Ectodermal cell (in vitro differentiated cells): ENCODE data around the gene CATSPERD.
"Not testable (repeated sequence)": the region's sequence is repeated elsewhere in the genome, so short reads cannot be mapped to it uniquely, and the experiment has no call there.

Experiments
- H3K27ac ChIP-seq: 2 replicates; pipeline ENCODE4 v1.7.0; 2013; ENCODE audit warnings: mild to moderate bottlenecking, low read depth, low read length; ENCODE audit not compliant: insufficient read depth, poor library complexity, severe bottlenecking
- H3K27me3 ChIP-seq: 2 replicates; pipeline ENCODE4 v1.7.0; 2013; ENCODE audit warnings: mild to moderate bottlenecking, low read length; ENCODE audit not compliant: insufficient read depth, control insufficient read depth, poor library complexity, severe bottlenecking
- H3K36me3 ChIP-seq: one replicate; pipeline ENCODE4 v1.7.0; 2013; ENCODE audit warnings: low read length; ENCODE audit not compliant: control insufficient read depth, insufficient read depth
- H3K4me1 ChIP-seq: one replicate; pipeline ENCODE4 v1.7.0; 2013; ENCODE audit warnings: low read length; ENCODE audit not compliant: control insufficient read depth, insufficient read depth
- H3K4me3 ChIP-seq: 2 replicates; pipeline ENCODE4 v1.7.0; 2013; ENCODE audit warnings: low read depth, low read length, control low read depth; ENCODE audit not compliant: insufficient read depth
- H3K9me3 ChIP-seq: 2 replicates; pipeline ENCODE4 v1.7.0; 2013; ENCODE audit warnings: mild to moderate bottlenecking, low read length, moderate library complexity; ENCODE audit not compliant: control insufficient read depth
- WGBS, 2 experiments: methylation state at CpG; one replicate each; pipeline ENCODE4 v1.1.7; 2013; ENCODE audit warnings: missing lambda C conversion rate in 2 of 2; 5-methylcytosine and 5-hydroxymethylcytosine counted together

Gene CATSPERD

GRCh38 chr19:5714816-5715215, 5.6 kb upstream of the CATSPERD start:
- H3K27ac ChIP-seq, result no peak overlapping the region
- H3K4me3 ChIP-seq, result no peak overlapping the region
- 94% methylated on average over 10 of the region's 10 CpGs for WGBS, 2 experiments
- no peaks in the 10 kb centered on the region for H3K27me3 ChIP-seq
- peaks cover 8% of the 10 kb centered on the region for H3K4me1 ChIP-seq
- peaks cover 38% of the 10 kb centered on the region for H3K36me3 ChIP-seq
- H3K9me3 ChIP-seq, result no peaks in the 10 kb centered on the region

DNA sequence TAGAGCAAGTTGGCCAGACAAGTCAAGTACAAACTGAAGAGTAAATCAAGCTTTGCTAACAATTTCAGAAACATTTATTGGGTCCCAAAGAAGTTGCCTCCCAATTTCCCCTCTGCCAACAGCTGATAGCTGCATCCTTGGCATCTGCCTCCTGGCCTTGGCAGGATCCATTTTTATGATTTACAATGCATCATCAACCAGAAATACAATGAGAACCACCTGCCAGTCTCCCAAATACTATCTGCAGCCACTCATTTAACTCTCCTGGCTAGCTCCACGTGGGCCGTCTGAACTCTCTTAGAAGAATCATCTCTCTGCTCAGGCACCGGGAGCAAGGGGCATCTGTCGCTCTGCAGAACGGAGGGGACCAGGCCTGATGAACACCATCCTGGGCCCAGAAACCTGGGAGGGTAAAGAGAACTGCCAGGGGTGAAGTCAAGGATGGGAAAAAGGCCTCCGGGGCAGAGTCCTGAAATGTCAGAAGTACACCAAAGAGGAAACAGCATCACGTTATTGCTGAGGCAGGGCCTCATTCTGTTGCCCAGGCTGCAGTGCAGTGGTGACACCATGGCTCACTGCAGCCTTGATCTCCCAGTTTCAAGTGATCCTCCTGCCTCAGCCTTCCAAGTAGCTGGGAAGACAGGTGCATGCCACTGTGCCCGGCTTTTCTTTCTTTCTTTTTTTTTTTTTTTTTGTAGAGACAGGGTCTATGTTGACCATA, 3.1 kb upstream of the CATSPERD start:
- H3K27ac ChIP-seq, result no peak overlapping the region
- no peak overlapping the region for H3K4me3 ChIP-seq
- no peaks in the 10 kb centered on the region for H3K27me3 ChIP-seq
- H3K9me3 ChIP-seq, result no peaks in the 10 kb centered on the region
- 96 to 97% methylated on average over 8 of the region's 8 CpGs for WGBS, 2 experiments
- H3K4me1 ChIP-seq, result peaks cover 8% of the 10 kb centered on the region
- H3K36me3 ChIP-seq, result peaks cover 18% of the 10 kb centered on the region

GRCh38 chr19:5718037-5718578, 2.3 kb upstream of the CATSPERD start:
- Histone ChIP-seq H3K9me3 (no peaks in the 10 kb centered on the region), H3K36me3 (peaks cover 12% of the 10 kb centered on the region), H3K27ac (no peak overlapping the region), H3K27me3 (no peaks in the 10 kb centered on the region), H3K4me3 (peak overlapping the region; percentile 73), H3K4me1 (peaks cover 8% of the 10 kb centered on the region)
- WGBS, 2 experiments, result 86 to 90% methylated on average over 14 of the region's 14 CpGs

DNA sequence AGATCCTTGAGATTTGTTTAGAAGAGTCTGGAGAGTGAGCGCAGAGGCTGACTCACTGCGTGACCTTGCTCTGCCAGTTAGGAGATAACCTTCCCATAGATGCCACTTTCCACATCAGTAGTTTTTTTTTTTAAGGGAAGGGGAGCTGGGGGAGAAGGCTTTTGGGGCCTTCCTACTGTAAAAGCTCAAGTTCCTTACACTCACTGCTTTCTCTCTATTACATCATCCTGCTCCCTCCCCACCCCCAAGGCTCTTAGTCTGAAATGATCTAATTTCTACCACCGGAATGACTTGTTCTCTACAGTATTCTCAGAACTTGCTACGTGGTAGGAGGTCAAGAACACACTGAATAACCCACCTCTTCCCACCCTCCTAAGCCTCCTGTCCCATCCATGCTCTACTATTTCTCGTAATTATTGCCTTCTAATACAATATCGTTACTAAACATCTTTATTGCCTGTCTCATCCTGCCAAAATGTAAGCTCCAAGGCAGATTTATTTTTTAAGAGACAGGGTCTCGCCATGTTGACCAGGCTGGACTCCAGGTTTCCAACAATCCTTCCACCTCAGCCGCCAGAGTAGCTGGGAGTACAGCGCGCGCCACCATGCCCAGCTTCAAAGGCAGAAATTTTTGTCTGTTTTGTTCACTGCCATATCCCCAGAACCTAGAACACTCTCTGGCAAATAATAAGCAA, 1.7 kb upstream of the CATSPERD start:
- peaks cover 8% of the 10 kb centered on the region for H3K4me1 ChIP-seq
- no peak overlapping the region for H3K27ac ChIP-seq
- peaks cover 10% of the 10 kb centered on the region for H3K36me3 ChIP-seq
- H3K9me3 ChIP-seq, result no peaks in the 10 kb centered on the region
- peak overlapping the region; percentile 73 for H3K4me3 ChIP-seq
- WGBS, 2 experiments, result 13 to 33% methylated on average over 9 to 11 of the region's 11 CpGs
- H3K27me3 ChIP-seq, result no peaks in the 10 kb centered on the region

DNA sequence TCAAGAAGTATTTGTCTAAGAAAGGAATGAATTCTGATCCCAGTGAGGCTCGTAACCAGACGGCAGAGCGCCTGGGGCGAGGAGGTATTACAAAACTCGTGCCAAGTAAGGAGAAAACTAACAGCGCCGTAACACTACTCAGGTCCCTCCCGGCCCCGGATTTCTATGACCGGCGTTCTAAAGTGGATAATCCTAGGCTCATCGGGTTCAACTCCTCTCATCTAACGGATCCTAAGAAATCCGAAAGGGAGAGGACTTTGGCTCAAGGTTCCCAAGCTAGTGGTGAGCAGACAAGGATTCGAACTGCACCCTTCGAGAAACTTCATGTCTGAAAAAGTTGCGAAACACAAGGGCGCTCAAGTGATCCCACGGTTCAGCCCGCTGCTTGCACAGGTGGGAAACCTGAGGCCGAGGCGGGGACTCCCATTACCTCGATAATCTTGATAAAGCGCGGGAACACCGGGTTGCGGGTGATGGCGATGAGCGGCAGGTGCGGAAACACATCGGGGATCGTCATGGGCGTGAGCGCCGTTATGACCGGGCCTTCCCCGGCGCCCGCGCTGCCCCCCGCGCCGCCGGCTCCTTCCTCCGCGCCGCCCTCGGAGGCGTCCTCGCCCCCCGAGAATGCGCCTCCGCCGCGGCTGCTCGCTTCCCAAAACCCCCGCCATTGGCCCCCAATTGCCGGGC, 1.0 kb upstream of the CATSPERD start:
- Histone ChIP-seq H3K36me3 (peaks cover 6% of the 10 kb centered on the region), H3K4me1 (peaks cover 8% of the 10 kb centered on the region), H3K9me3 (no peaks in the 10 kb centered on the region), H3K4me3 (peak overlapping the region; percentile 73), H3K27me3 (no peaks in the 10 kb centered on the region), H3K27ac (peak overlapping the region; percentile 76)
- WGBS, 2 experiments, result 1% methylated on average over 58 of the region's 58 CpGs

DNA sequence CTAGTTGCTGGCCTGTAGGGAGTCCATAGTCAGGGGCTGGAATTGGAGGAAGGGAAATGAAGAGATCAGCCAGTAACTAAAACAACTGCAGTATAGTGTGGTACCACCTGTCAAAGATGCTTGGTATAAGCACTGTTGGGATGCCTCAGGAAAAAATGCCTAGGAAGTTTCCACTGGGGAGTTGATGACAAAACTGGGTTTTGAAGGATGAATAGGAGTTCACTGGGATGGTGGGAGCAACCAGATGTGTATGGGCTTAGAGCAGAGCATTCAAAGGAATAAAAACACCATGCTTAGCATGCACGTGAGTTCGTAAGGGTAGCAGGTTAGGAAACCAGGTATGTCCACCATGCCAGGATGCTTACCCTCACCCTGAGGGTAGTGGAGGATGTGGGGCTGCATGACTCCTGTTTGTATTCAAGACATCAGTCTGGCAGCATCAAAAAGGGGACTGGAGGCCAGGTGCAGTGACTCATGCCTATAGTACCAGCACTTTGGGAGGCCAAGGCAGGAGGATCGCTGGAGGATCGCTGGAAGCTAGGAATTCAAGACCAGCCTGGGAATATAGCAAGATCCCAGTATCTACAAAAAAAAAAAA, 7.1 kb downstream of the CATSPERD start:
- WGBS, 2 experiments, result 84 to 90% methylated on average over 4 of the region's 4 CpGs
- no peak overlapping the region for H3K4me3 ChIP-seq
- H3K4me1 ChIP-seq, result no peaks in the 10 kb centered on the region

GRCh38 chr19:5733172-5733571, 12.7 kb downstream of the CATSPERD start:
- 76 to 77% methylated on average over 2 of the region's 2 CpGs for WGBS, 2 experiments

More for the DNA sequence above, 7.1 kb downstream of the CATSPERD start:
- H3K9me3 ChIP-seq, result no peaks in the 10 kb centered on the region
- H3K36me3 ChIP-seq, result no peaks in the 10 kb centered on the region
- H3K27me3 ChIP-seq, result peaks cover 3% of the 10 kb centered on the region
- H3K27ac ChIP-seq, result no peak overlapping the region

GRCh38 chr19:5738423-5738822, 18.0 kb downstream of the CATSPERD start:
- WGBS, 2 experiments, result 89% methylated on average over 8 of the region's 8 CpGs
- Histone ChIP-seq H3K4me1 (no peaks in the 10 kb centered on the region), H3K9me3 (no peaks in the 10 kb centered on the region), H3K4me3 (no peak overlapping the region), H3K27me3 (no peaks in the 10 kb centered on the region), H3K27ac (no peak overlapping the region), H3K36me3 (no peaks in the 10 kb centered on the region)

More at GRCh38 chr19:5733172-5733571, 12.7 kb downstream of the CATSPERD start:
- H3K9me3 ChIP-seq, H3K4me1 ChIP-seq, H3K27ac ChIP-seq, H3K36me3 ChIP-seq, H3K27me3 ChIP-seq, H3K4me3 ChIP-seq: not testable (repeated sequence)

DNA sequence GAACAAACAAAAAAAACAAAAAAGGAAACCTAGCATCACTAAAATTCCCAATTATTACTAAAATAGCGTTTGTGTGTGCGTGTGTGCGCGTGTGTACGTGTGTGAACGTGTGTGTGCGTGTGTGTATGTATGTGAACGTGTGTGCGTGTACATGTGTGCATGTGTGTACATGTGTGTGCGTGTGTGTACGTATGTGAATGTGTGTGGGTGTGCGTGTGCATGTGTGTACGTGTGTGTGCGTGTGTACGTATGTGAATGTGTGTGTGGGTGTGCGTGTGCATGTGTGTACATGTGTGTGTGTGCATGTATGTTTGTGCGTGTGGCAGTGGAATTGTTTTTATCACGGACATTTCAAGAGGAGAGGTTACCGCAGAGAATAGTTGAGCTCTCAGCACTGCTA, 21.6 kb downstream of the CATSPERD start:
- H3K27me3 ChIP-seq, result no peaks in the 10 kb centered on the region
- no peak overlapping the region for H3K27ac ChIP-seq
- H3K4me3 ChIP-seq, result no peak overlapping the region
- H3K36me3 ChIP-seq, result no peaks in the 10 kb centered on the region
- no peaks in the 10 kb centered on the region for H3K4me1 ChIP-seq
- no peaks in the 10 kb centered on the region for H3K9me3 ChIP-seq
- WGBS, 2 experiments, result 88 to 92% methylated on average over 19 of the region's 19 CpGs

DNA sequence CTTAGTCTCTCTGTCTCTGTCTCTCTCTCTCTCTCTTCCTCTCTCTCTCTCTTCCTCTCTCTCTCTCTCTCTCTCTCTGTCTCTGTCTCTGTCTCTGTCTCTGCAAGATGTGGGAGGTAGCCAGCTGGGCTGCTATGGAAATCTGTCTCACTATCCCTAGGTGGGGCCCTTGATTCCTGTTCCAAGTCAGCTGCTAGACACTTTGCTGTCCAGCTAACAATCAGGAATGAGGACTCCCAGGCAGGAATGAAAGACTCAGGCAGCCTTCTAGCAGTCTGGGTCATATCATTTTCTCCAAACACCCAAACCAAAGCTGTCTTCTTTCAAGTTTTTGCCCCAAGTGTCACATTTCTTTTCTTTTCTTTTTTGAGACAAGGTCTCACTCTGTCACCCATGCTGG, 23.2 kb downstream of the CATSPERD start:
- Histone ChIP-seq H3K27ac (no peak overlapping the region), H3K9me3 (no peaks in the 10 kb centered on the region), H3K27me3 (no peaks in the 10 kb centered on the region), H3K4me3 (no peak overlapping the region), H3K4me1 (no peaks in the 10 kb centered on the region), H3K36me3 (no peaks in the 10 kb centered on the region)
